ENCODE measurements around the gene CLPTM1.

The CLPTM1 gene

GRCh38 chr19:44972802-44973201 lies 17.6 kb downstream of the CLPTM1 start:
- Histone ChIP-seq H3K4me3 (no peak overlapping the region), H3K27ac (no peak overlapping the region)
- DNase-seq (ENCODE audit: low spot score), result no peak
- no peak for TF ChIP-seq CTCF (IDR thresholded peaks at IDR 0.05)

- DNase-seq (ENCODE audit: low spot score), result no peak
- Histone ChIP-seq H3K27ac (no peak overlapping the region), H3K4me3 (no peak overlapping the region)
- no peak for TF ChIP-seq CTCF (IDR thresholded peaks at IDR 0.05)
Measured at GRCh38 chr19:44973982-44974735, 19.0 kb downstream of the CLPTM1 start.

- DNase-seq (ENCODE audit: low spot score), result no peak
- TF ChIP-seq CTCF (IDR thresholded peaks at IDR 0.05), result no peak
- Histone ChIP-seq H3K4me3 (no peak overlapping the region), H3K27ac (no peak overlapping the region)
Measured at GRCh38 chr19:44974857-44975256, 19.7 kb downstream of the CLPTM1 start.

GRCh38 chr19:44975444-44975843 lies 20.3 kb downstream of the CLPTM1 start:
- no peak overlapping the region for H3K4me3 ChIP-seq
- no peak overlapping the region for H3K27ac ChIP-seq
- DNase-seq (ENCODE audit: low spot score), result no peak
- no peak for TF ChIP-seq CTCF (IDR thresholded peaks at IDR 0.05)

GRCh38 chr19:44984005-44984404 lies 28.8 kb downstream of the CLPTM1 start:
- no peak overlapping the region for H3K27ac ChIP-seq
- DNase-seq (ENCODE audit: low spot score), result no peak
- no peak overlapping the region for H3K4me3 ChIP-seq
- TF ChIP-seq CTCF (IDR thresholded peaks at IDR 0.05), result no peak

- H3K27ac ChIP-seq, result no peak overlapping the region
- H3K4me3 ChIP-seq, result no peak overlapping the region
- TF ChIP-seq CTCF (IDR thresholded peaks at IDR 0.05), result no peak
- no peak for DNase-seq (ENCODE audit: low spot score)
Measured at GRCh38 chr19:44985445-44985844, 30.3 kb downstream of the CLPTM1 start.

- Histone ChIP-seq H3K27ac (no peak overlapping the region), H3K4me3 (no peak overlapping the region)
- no peak for DNase-seq (ENCODE audit: low spot score)
- no peak for TF ChIP-seq CTCF (IDR thresholded peaks at IDR 0.05)
Measured at GRCh38 chr19:44986389-44986788, 31.2 kb downstream of the CLPTM1 start.

All from coronary artery (tissue), 2 donors.